ENCODE measurements around the gene PRR5. TPM values are rescaled to one million over a fixed set of nuclear protein-coding genes. Genes with fewer than 3 reads are reported as not detected.

PRR5 gene
- total RNA-seq, 1 donor from 2014 or later = 9.6 TPM

- no peak for TF ChIP-seq CTCF (IDR thresholded peaks at IDR 0.05)
- H3K4me3 ChIP-seq = peak within 1 kb of the TSS; percentile 50
- intact Hi-C loops (cut with DNase I) = no loop called here
- H3K27ac ChIP-seq = peak within 1 kb of the TSS; percentile 56
- peaks cover 16% of the 10 kb centered on the region for H3K4me1 ChIP-seq
- DNase-seq (peak; percentile 75), ATAC-seq (peak; percentile 85 to 88)
- no peaks in the 10 kb centered on the region for H3K36me3 ChIP-seq
- H3K27me3 ChIP-seq (ENCODE audit: low read depth) = peaks cover 32% of the 10 kb centered on the region
- no peaks in the 10 kb centered on the region for H3K9me3 ChIP-seq
Measured at GRCh38 chr22:44752285-44753188, 50.5 kb downstream of the PRR5 start, which contains the start of gene ARHGAP8. Gene ARHGAP8 (plus strand): TSS chr22:44752575. CDS start chr22:44786528, 33,953 bp downstream.

GRCh38 chr22:44753189-44754042, 51.4 kb downstream of the PRR5 start:
- ATAC-seq (peak; percentile 34 to 44), DNase-seq (no peak)
- TF ChIP-seq CTCF (IDR thresholded peaks at IDR 0.05) = no peak
- intact Hi-C loops (cut with DNase I) = no loop called here
- no peaks in the 10 kb centered on the region for H3K9me3 ChIP-seq
- H3K27ac ChIP-seq = peak overlapping the region; percentile 49
- peaks cover 16% of the 10 kb centered on the region for H3K4me1 ChIP-seq
- H3K27me3 ChIP-seq (ENCODE audit: low read depth) = peaks cover 32% of the 10 kb centered on the region
- H3K36me3 ChIP-seq = no peaks in the 10 kb centered on the region
- H3K4me3 ChIP-seq = peak overlapping the region; percentile 50

GRCh38 chr22:44754998-44755397, 53.0 kb downstream of the PRR5 start:
- TF ChIP-seq CTCF (IDR thresholded peaks at IDR 0.05) = no peak
- no peaks in the 10 kb centered on the region for H3K36me3 ChIP-seq
- no peak for ATAC-seq
- no peak for DNase-seq
- peaks cover 16% of the 10 kb centered on the region for H3K4me1 ChIP-seq
- no peaks in the 10 kb centered on the region for H3K9me3 ChIP-seq
- intact Hi-C loops (cut with DNase I) = no loop called here
- no peak overlapping the region for H3K4me3 ChIP-seq
- H3K27me3 ChIP-seq (ENCODE audit: low read depth) = peaks cover 32% of the 10 kb centered on the region
- H3K27ac ChIP-seq = no peak overlapping the region

- TF ChIP-seq CTCF (IDR thresholded peaks at IDR 0.05) = no peak
- H3K4me1 ChIP-seq = peaks cover 16% of the 10 kb centered on the region
- H3K36me3 ChIP-seq = no peaks in the 10 kb centered on the region
- no peak for DNase-seq
- no peak for ATAC-seq
- no peaks in the 10 kb centered on the region for H3K9me3 ChIP-seq
- H3K27ac ChIP-seq = peak overlapping the region; percentile 41
- H3K27me3 ChIP-seq (ENCODE audit: low read depth) = peaks cover 32% of the 10 kb centered on the region
- no peak overlapping the region for H3K4me3 ChIP-seq
- intact Hi-C loops (cut with DNase I) = no loop called here
Measured at GRCh38 chr22:44755417-44755816, 53.4 kb downstream of the PRR5 start.

- intact Hi-C loops (cut with DNase I) = no loop called here
- peaks cover 16% of the 10 kb centered on the region for H3K4me1 ChIP-seq
- H3K27ac ChIP-seq = peak overlapping the region; percentile 41
- H3K9me3 ChIP-seq = no peaks in the 10 kb centered on the region
- peak overlapping the region; percentile 21 for H3K4me3 ChIP-seq
- peaks cover 30% of the 10 kb centered on the region for H3K27me3 ChIP-seq (ENCODE audit: low read depth)
- H3K36me3 ChIP-seq = no peaks in the 10 kb centered on the region
- TF ChIP-seq CTCF (IDR thresholded peaks at IDR 0.05) = no peak
- no peak for DNase-seq
- peak; percentile 63 to 72 for ATAC-seq
Measured at GRCh38 chr22:44755956-44756361, 54.0 kb downstream of the PRR5 start.

Data from lower lobe of right lung (tissue), 2 donors.